HepG2 (cell line): ENCODE measurements around the gene NPBWR2. TPM values are rescaled to one million over a fixed set of nuclear protein-coding genes. Genes with fewer than 3 reads are reported as not detected.
A peak's percentile ranks its signal among the peaks of the same experiment; 100 is the strongest.

Source experiments
- ATF3 ChIP-seq: sonication (generic); formaldehyde crosslinking; IDR thresholded peaks from 2 replicates; pipeline ENCODE4 v1.4.0; 2020; ENCODE audit warnings: missing genetic modification reagents
- ETV5 ChIP-seq: IDR thresholded peaks from 2 replicates; pipeline ENCODE4 v1.6.1; 2018; ENCODE audit warnings: missing biosample characterization, missing genetic modification reagents, inconsistent platforms, borderline replicate concordance
- FOXO4 ChIP-seq: sonication (generic); formaldehyde crosslinking; conservative IDR thresholded peaks from 2 replicates; pipeline ENCODE4 v1.8.1; 2023; ENCODE audit warnings: missing genetic modification reagents
- KAT7 ChIP-seq: IDR thresholded peaks from 2 replicates; pipeline ENCODE4 v1.6.1; 2018; ENCODE audit warnings: borderline replicate concordance, missing compliant biosample characterization
- MXD4 ChIP-seq: IDR thresholded peaks from 2 replicates; pipeline ENCODE4 v1.6.1; 2016; ENCODE audit warnings: mild to moderate bottlenecking, missing biosample characterization, missing genetic modification reagents
- NFATC3 ChIP-seq: sonication (generic); formaldehyde crosslinking; IDR thresholded peaks from 2 replicates; pipeline ENCODE4 v1.5.1; 2020; ENCODE audit warnings: mild to moderate bottlenecking, missing genetic modification reagents
- PAX8 ChIP-seq: sonication (generic); formaldehyde crosslinking; IDR thresholded peaks from 2 replicates; pipeline ENCODE4 v1.8.0; 2022; ENCODE audit warnings: mild to moderate bottlenecking, missing genetic modification reagents, borderline replicate concordance
- REST ChIP-seq, 2 experiments: IDR thresholded peaks; 2 replicates each; pipeline ENCODE4 v1.6.1; 2011 to 2012; ENCODE audit warnings: low read length in 2 of 2, borderline replicate concordance in 1 of 2, low read depth in 1 of 2, mild to moderate bottlenecking in 1 of 2, moderate library complexity in 1 of 2
- SALL1 ChIP-seq: sonication (generic); formaldehyde crosslinking; IDR thresholded peaks from 2 replicates; pipeline ENCODE4 v1.8.0; 2022; ENCODE audit warnings: mild to moderate bottlenecking, missing genetic modification reagents
- ZBTB2 ChIP-seq: sonication (generic); formaldehyde crosslinking; IDR thresholded peaks from 2 replicates; pipeline ENCODE4 v1.8.0; 2022; ENCODE audit warnings: low read depth, missing genetic modification reagents
- ZBTB34 ChIP-seq: sonication (generic); formaldehyde crosslinking; IDR thresholded peaks from 2 replicates; pipeline ENCODE4 v1.8.0; 2022; ENCODE audit warnings: mild to moderate bottlenecking, missing genetic modification reagents
- ZC3H13 ChIP-seq: sonication (generic); formaldehyde crosslinking; IDR thresholded peaks from 2 replicates; pipeline ENCODE4 v1.8.1; 2023; ENCODE audit warnings: mild to moderate bottlenecking, missing genetic modification reagents, moderate library complexity
- ZNF451 ChIP-seq: sonication (generic); formaldehyde crosslinking; IDR thresholded peaks from 2 replicates; pipeline ENCODE4 v1.5.0; 2020; ENCODE audit warnings: mild to moderate bottlenecking, missing genetic modification reagents
- ZNF569 ChIP-seq: sonication (generic); formaldehyde crosslinking; IDR thresholded peaks from 2 replicates; pipeline ENCODE4 v1.5.0; 2020; ENCODE audit warnings: mild to moderate bottlenecking, missing genetic modification reagents, moderate library complexity, borderline replicate concordance
- ZNF770 ChIP-seq: sonication (generic); formaldehyde crosslinking; IDR thresholded peaks from 2 replicates; pipeline ENCODE4 v1.5.0; 2020; ENCODE audit warnings: mild to moderate bottlenecking, missing genetic modification reagents
- ZNF841 ChIP-seq: sonication (generic); formaldehyde crosslinking; IDR thresholded peaks from 2 replicates; pipeline ENCODE4 v1.8.1; 2023; ENCODE audit warnings: missing genetic modification reagents, borderline replicate concordance
- ZSCAN30 ChIP-seq: sonication (generic); formaldehyde crosslinking; IDR thresholded peaks from 2 replicates; pipeline ENCODE4 v1.5.0; 2020; ENCODE audit warnings: mild to moderate bottlenecking, missing genetic modification reagents
- polyA plus RNA-seq, 8 experiments: library from polyadenylated mRNA; depleted of rRNA in 3 of 8; stranded (reverse) in 7 of 8; unstranded in 1 of 8; fragments of >200 nt; fragmentation: Illumina TruSeq in 4 of 8; extraction: Trizol in 4 of 8; gene quantifications; 2 replicates each; pipeline versions ENCODE4 v1.2.1 to v1.2.3, GENCODE V29; 2011 to 2016; ENCODE audit warnings: low read depth in 4 of 8, missing spikeins in 1 of 8, mixed read lengths in 1 of 8; ENCODE audit not compliant: insufficient read depth in 1 of 8
- total RNA-seq, 5 experiments: library from RNA; depleted of rRNA; stranded (reverse); fragments of >200 nt; fragmentation: Illumina TruSeq; extraction: Trizol; gene quantifications; 2 replicates each; pipeline ENCODE4 v1.2.3, GENCODE V29; 2016; ENCODE audit warnings: low read depth in 1 of 5

The NPBWR2 gene
- total and polyA plus RNA-seq, 2 of the 13 experiments (the other 11 are each of a cell fraction or from before 2014, with no cell fraction given), result not detected

- TF ChIP-seq ZNF770 (CRISPR knock-in tag) (peak; percentile 51; the same call in 1 of the 2 replicates), ZNF569 (no peak), ZNF841 (CRISPR knock-in tag) (no peak), REST (IDR thresholded peaks at IDR 0.05; ENCODE audit: borderline replicate concordance in 1 of 2, low read depth in 1 of 2, low read length in 2 of 2) (no peak), PAX8 (CRISPR knock-in tag) (0 out of 2 replicates have a peak, but pooled peaks have one; percentile 49), ZC3H13 (CRISPR knock-in tag) (no peak), ZNF451 (CRISPR knock-in tag) (peak; percentile 80; the same call in 1 of the 2 replicates), NFATC3 (no peak), MXD4 (CRISPR knock-in tag) (0 out of 2 replicates have a peak, but pooled peaks have one; percentile 9), KAT7 (CRISPR knock-in tag) (no peak), ZSCAN30 (CRISPR knock-in tag) (no peak), ATF3 (peak; percentile 10; the same call in 1 of the 2 replicates), SALL1 (CRISPR knock-in tag) (peak; percentile 7), ETV5 (CRISPR knock-in tag) (no peak; the same call in 1 of the 2 replicates), ZBTB34 (no peak), FOXO4 (CRISPR knock-in tag) (peak; percentile 88; the same call in 1 of the 2 replicates), ZBTB2 (CRISPR knock-in tag) (no peak; the same call in 1 of the 2 replicates)
Measured at GRCh38 chr20:64083804-64084684, 23.3 kb downstream of the NPBWR2 start, which contains the start of gene LKAAEAR1 (continued).
